Fibroblast of upper back skin (primary cell): ENCODE data around the gene MORN4.
"Not testable (repeated sequence)": the region's sequence is repeated elsewhere in the genome, so short reads cannot be mapped to it uniquely, and the experiment has no call there.

Source experiments
- DNase-seq: peaks from one replicate; pipeline ENCODE4 v3.0.0-alpha.2; 2013

Gene MORN4

DNA sequence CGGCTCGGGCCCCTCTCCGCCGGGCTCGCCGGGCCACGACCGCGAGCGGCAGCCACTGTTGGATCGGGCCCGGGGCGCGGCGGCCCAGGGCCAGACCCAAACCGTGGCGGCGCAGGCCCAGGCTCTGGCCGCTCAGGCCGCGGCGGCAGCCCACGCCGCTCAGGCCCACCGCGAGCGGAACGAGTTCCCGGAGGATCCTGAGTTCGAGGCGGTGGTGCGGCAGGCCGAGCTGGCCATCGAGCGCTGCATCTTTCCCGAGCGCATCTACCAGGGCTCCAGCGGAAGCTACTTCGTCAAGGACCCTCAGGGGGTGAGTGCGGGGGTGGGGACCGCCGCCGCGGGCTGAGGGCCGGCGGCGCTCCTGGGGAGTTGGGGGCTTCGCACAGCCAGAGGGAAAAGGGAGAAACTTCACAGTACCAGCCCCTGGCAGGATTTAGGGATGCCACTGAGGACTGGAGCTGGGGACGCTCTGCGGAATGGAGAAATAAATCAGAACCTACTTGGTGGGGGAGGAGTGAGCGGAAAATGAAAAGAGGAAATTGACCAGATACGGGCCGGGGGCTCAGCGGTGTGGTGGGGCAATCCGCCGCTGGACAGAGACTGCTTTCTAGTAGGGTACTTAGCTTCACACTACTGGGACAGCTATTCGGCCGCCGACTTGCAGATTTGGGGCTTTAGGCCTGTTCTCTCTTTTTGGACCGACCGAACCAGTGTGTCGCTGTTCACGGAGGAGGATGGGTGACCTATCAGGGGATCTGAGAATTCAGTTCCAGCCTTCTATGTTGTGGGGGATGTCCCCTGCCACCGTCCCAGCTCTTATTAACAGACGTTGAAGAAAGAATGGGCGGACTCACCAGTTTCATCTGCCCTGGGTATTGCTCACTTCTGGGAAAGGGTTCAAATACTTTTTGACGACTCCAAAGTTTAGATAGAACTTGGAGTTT lies 7.8 kb upstream of the MORN4 start:
- peak; percentile 42 for DNase-seq

DNA sequence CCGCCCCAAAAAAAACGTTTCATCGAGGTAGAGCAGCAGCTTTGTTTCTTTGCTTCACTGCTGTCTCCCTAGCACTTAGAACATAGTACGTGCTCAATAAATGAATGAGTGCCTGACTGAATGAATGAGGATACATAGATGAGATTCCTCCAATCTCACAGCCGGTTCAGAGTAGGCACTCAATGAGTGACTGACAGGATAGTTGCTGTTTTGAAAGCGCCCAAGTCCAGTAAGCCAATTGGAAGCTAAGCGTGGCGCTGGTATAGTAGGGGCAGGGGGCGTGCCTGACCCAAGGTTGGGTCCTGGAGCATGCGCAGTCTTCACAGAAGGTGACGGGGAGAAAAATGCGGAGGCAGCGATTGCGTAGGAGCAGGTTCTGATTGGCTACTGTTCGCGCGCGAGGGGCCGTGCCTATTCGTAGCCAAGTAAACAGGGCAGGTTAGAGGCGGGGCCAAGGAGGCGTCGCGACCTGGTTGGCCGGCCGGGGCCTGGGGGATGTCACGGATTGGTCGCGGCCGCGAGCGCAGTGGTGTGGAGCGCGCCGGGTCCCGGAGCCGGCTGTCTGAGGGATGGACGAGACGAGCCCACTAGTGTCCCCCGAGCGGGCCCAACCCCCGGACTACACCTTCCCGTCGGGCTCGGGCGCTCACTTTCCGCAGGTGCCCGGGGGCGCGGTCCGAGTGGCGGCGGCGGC lies 7.0 kb upstream of the MORN4 start, which contains the start of gene PI4K2A:
PI4K2A (plus strand) TSS at position 498 of the 694 bp plus-strand sequence; CDS start at position 570, 72 bp downstream.
- peak; percentile 99 for DNase-seq

DNA sequence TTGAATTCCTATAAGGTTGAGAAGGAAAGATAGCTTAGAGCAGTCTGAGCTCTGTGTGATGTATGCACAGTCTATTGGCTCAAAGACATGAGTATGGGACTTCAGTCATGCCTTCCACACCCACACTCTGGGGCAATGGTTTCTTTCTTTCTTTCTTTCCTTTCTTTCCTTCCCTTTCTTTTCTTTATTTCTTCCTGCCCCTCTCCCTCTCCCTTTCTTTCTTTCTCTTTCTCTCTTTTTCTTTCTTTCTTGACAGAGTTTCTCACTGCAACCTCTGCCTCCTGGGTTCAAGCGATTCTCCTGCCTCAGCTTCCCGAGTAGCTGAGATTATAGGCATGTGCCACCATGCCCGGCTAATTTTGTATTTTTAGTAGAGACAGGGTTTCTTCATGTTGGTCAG lies 5.8 kb upstream of the MORN4 start:
- DNase-seq, result not testable (repeated sequence)

DNA sequence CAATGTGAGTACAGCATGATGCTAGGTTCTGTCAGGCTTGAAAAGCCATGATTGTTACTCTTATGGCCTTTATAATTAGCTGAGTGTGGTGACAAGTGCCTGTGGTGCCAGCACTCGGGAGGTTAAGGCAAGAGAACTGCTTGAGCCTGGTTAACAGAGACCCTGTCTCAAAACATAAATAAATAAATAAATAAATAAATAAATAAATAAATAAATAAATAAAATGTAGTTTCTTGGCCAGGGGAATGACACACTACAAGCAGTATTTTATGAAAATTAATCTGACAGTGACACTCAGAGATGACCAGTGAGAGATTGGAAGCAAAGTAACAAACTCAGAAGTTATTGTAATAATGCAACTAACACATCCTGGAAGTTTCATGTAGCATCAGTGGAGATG lies 2.3 kb upstream of the MORN4 start:
- no peak for DNase-seq

DNA sequence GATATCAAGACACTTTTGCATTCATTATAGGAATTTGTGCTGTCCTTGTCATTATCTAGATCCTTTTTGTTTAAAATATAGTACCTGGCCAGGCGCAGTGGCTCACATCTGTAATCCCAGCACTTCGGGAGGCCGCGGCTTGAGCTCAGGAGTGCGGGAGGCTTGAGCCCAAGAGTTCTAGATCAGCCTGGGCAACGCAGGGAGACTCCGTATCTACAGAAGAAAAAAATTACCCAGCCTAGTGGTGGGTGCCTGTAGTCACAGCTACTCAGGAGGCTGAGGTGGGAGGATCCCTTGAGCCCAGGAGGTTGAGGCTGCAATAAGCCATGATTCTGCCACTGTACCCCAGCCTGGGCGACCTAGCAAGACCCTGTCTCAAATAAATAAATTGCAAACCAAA lies 621 bp upstream of the MORN4 start:
- DNase-seq, result peak; percentile 5

DNA sequence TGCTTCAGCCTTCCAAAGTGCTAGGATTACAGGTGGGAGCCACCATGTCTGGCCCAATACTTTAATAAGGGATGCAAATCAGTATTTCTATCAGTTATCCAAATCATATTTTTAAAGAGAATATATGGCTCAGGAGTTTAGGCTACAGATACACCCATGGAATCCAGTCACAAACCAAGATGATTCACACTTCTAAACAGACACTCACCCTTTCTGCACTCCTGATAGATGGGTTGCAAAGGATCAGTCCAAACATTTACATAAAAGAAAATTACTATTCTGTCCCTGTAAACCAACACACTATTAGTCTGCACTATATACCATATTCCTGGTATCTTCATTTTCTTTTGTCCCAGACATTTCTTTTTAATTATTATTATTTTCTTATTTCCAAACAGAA lies 2.2 kb downstream of the MORN4 start:
- peak; percentile 16 for DNase-seq

DNA sequence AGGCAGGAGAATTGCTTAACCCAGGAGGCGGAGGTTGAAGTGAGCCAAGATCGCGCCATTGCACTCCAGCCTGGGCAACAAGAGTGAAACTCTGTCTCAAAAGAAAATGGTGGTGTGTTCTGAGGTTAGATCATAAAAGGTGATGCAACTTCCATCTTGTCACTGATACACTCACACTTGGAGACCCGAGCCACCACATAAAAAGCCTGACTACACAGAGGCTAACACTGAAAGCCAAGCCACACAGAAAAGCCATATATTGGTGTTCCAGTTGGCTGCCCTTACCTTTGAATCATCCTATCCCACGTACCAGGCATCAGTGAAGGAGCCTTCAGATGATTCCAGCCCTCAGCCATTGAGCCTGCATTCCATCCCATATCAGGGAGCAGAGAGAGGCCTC lies 4.0 kb downstream of the MORN4 start:
- DNase-seq, result no peak

DNA sequence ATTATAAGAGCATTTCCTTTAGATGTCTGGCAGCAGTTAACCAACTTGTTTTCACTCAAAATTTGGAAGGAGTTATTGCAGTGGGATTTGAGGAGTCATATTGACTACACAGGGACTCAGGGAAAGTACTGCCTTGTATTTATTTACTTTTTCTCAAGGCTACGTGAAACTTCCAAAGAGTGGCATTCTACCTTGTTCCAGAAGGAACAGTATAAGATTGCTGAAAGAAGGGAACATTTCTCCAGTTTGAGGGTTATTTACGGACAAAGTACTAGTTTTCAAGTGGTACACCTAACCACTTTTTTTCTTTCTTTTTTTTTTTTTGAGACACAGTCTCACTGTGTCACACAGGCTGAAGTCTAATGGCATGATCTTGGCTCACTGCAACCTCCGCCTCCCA lies 5.1 kb downstream of the MORN4 start:
- no peak for DNase-seq

DNA sequence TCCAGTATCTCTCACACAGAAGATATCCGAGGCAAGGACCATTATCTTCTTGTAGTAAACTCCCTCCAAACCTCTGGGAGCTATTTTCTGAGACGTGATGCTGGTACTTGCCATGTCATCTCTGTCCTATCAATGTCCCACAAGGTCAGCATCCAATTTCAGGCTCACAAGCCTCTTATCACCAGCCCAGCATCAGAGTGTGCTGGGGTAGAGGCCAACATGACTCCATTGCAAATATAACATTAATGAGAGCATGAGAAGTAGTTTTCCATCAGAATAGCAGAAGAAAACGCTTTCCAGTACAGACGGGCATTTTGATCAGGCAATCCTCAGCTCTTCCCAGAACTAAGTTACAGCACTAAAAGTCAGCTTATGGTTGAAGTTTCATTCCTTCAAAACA lies 5.6 kb downstream of the MORN4 start:
- no peak for DNase-seq

DNA sequence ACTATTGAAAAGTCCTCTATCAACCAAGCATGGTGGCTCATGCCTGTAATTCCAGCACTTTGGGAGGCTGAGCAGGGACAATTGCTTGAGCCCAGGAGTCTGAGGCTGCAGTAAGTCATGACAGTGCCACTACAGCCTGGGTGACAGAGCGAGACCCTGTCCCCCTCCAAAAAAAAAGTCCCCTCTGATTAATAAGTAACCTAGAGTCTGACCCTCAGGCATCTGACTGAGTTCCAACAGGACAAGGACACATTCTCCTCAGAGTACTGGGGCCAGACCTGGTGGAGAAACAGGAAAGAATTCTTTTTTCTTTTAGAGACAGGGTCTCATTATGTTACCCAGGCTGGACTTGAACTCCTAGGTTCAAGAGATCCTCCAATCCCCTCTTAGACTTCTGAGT lies 10.0 kb downstream of the MORN4 start:
- no peak for DNase-seq

DNA sequence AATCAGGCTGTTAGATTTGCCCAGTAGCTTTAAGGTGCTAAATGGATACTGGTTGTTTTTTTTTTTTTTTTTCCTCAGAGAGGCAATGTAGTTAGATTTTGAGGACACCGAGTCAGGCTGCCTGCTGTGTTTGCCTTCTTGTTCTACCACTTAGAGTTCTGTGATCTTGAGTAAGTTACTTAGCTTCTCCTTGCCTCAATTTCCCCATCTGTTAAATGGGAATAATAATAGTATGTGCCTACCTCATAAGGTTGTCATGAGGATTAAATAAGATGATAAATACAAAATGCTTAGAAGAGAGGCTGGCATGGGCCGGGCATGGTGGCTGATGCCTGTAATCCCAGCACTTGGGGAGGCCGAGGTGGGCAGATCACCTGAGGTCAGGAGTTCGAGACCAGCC lies 14.6 kb downstream of the MORN4 start:
- DNase-seq, result no peak

DNA sequence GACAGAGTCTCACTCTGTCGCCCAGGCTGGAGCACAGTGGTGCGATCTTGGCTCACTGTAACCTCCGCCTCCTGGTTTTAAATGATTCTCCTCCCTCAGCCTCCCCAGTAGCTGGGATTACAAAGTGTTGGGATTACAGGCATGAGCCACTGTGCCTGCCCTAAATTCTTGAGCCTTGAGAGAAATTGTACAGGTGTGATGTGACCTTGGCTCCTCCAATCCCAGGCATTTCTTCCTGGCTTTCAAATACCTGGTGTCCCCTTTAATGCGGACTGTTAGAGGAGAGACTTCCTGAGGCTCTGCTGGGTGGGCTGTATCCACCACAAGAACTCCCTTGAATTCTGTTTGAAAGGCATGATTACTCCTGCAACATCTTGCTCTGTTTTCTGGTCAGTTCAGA lies 15.0 kb downstream of the MORN4 start:
- no peak for DNase-seq

DNA sequence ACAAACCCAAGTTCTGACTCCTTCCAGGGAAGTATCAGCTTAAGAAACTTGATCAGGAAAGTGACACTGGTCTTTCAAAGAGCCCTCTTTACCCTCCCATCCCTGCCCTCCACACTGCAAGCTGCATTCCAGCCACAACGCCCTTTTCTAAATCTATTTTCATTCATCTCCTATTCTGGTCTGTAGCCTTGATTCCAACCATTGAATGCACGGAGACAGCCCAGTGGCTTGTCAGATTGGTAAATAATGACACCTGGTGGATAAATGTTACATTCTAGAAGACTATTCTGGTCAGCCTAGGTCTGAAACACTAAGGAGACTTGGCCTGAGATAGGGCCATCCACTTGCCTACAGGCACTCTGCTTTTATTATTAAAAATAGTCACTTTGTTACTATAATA lies 20.9 kb downstream of the MORN4 start:
- DNase-seq, result peak; percentile 50

DNA sequence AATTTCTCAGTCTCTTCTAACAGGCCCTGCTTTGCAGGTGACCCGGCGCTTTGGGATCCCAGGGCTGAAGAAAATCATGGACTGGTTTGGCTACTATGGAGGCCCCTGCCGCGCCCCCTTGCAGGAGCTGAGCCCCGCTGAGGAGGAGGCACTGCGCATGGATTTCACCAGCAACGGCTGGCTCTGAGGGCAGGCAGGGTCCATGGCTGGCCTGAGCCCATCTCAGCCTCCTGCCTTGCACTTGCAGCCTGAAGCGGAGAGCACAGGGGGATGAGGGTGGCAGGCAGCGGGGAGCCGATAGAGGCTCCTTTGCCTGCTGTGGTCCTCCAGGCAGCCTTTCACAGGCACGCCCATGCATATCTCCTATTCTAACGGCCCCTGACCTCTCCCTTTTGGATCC lies 21.8 kb downstream of the MORN4 start:
- DNase-seq, result no peak

DNA sequence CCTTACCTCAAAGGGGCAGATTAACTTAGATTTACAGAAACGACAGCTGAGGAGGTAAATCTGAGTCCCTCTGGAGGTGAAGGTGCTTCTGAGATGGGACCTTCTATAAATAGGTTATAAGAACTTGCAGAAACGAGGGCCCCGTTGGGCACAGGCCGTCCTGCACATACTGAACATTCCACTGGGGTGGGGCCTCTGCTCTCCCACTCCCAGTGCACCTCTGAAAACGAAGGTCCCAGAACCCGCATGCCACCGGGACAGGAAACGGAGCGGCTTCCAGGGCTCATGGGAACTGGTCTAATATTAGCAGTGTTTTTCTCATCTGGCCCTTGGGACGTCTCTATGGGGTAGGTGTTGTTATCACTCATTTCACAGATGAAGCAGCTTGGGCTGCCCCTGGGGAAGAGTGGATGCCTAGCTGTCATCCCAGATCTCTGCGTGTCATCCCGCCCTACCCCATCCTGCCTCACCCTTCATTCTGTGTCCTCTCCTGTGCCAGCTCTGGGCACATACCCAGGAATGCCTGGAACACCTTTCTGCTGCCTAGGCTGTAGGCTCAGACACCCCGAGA lies 24.2 kb downstream of the MORN4 start:
- no peak for DNase-seq

DNA sequence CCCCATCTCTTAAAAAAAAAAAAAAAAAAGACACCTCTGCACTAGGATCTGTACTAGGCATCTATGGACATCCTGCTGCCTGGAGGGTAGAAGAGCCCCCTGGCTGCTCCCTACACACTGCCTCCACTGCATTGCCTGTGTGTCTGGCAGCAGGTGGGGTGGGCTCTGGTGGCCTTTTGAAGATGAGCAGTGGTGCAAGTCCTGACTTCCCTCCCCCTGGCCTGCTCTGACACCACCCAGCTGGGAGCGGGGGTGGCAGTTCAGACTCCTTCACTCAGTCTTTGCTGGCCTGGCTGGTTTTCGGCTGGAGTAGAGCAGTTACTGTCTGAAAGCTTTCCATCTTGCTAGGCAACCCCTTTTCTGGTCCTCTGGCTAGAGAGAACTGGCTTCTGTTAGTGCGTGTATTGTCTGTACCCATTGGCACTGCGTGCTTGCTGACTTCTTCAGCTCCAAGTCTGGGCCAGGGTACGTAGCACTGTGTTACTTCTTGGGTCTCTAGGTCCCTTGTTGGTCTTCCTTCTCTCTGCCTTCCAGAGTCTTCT lies 26.1 kb downstream of the MORN4 start:
- DNase-seq, result no peak

DNA sequence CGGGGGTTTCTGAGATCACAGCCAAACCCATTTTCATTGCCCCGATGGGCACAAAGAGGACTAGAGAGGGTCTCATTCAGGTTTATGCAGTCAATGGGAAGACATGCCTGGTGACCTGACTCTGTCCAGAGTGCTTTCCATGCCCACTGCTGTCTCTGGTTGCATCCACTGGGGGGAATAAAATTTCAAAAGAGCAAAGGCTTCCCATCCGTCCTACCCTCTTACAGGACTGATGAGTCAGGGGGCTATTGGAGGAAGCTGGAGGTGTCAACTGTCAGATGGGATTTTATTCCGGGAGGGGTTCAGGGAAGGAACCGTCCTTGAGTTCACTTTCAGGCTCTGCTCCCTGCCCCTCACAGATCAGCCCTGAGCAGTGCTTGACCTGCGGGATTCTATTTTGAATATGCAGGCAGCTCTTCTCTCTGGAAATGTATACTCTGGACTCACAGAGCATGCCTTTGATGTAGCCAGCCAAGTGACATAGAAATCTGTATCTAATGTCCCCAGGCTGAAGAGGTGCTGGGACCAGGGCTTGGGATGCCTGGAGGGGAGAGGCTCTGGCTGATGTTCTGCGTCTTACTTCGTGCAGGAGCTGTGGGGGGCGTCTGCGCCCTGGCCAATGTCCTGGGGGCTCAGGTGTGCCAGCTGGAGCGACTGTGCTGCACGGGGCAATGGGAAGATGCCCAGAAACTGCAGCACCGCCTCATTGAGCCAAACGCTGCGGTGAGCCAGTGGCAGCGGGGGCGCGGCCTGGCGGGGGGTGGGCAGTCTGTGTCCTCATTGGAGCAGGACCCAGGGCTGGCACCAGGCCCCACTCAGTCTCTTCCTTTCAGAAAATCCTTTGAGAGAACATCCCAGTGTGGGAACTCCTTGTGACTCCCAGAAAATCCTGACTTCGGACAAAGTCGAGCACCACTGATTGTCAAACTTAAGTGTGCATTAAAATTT lies 31.8 kb downstream of the MORN4 start:
- DNase-seq, result no peak

DNA sequence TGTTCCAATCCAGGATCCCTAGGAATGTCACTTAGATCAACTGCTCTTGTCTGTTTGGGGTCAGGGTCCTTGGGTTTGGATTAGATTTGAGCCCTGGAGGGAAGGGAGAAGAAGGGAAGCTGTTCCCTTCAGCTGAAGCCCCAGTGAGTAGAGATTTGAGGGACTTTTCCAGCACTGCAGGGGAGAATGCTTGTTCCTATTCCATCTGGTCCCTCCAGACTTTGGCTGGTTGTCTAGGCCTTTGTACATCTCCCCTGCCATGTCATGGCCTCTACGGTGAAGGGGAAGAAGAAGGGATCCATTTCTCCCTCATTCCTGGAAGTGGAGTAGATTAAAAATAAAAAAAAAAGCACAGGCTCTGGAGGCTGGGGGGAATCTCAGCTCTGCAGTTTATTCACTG lies 32.7 kb downstream of the MORN4 start:
- no peak for DNase-seq

DNA sequence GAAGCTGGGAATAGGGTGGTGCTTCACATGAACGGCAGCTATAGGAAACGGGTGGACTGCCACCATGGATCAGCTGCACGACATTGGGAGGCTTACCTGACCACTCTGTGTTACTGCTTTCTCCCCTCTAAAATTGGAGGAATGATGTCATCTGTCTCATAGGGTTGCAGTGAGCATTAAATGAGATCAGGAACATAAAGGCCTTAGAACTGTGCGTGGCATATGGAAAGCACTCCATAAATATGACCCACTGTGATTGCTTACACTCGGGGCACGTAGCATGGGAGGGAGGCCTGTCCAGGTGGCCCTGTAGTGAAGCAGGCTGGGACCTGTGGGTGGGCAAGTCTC lies 34.1 kb downstream of the MORN4 start:
- no peak for DNase-seq

DNA sequence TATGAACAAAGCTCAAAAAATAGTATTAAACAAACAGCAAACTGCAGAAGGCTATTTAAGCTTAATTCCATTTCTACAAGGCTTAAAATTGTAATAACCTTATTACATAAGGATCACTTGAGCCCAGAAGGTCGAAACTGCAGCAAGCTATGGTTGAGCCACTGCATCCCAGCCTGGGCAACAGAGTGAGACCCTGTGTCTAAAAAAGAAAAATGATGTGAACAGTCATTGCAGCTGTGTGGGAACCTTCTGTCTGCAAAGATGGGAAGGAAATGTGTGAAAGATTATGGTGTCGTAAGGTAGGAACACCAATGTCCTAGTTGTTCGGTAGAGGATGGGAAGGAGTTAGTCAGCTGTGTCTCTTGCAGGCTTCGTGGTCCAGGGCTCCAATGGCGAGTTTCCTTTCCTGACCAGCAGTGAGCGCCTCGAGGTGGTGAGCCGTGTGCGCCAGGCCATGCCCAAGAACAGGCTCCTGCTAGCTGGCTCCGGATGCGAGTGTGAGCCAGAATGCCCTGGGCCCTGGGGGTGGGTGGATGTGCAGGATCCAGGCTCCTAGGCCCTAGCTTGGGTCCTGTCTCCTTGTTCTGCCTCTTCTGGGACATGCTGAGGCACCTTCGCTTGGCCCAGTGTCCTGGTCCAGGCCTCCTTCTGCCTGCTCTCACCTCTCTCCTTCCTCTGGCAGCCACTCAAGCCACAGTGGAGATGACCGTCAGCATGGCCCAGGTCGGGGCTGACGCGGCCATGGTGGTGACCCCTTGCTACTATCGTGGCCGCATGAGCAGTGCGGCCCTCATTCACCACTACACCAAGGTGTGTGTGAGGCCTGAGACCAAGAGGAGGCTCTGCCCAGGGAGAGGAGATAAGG lies 34.7 kb downstream of the MORN4 start:
- DNase-seq, result no peak

DNA sequence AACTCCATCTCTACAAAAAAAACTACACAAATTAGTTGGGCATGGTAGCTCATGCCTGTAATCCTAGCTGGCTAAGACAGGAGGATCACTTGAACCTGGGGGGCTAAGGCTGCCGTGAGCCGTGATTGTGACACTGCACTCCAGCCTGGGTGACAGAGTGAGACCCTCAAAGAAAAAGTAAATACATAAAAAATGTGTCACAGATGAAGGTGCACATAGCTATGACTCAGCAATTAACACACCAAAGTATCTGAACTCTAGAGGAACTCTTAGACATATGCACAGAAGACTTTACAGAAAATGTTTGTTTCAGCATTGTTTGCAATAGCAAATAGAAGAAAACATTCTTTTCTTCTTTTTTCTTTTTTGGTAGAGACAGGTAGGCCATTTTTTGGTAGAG lies 35.5 kb downstream of the MORN4 start:
- DNase-seq, result no peak
